DMS53 treated with DMSO at 0.1 percent for 48 hours (cell line): Measurements from ENCODE around the gene ZDHHC18.
"Not testable (repeated sequence)": the region's sequence is repeated elsewhere in the genome, so short reads cannot be mapped to it uniquely, and the experiment has no call there.

ENCODE experiments used
- DNase-seq: peaks from one replicate; lab custom pipeline; 2025; ENCODE audit not compliant: unreplicated experiment; lab: John Stamatoyannopoulos, UW

ZDHHC18 gene

DNA sequence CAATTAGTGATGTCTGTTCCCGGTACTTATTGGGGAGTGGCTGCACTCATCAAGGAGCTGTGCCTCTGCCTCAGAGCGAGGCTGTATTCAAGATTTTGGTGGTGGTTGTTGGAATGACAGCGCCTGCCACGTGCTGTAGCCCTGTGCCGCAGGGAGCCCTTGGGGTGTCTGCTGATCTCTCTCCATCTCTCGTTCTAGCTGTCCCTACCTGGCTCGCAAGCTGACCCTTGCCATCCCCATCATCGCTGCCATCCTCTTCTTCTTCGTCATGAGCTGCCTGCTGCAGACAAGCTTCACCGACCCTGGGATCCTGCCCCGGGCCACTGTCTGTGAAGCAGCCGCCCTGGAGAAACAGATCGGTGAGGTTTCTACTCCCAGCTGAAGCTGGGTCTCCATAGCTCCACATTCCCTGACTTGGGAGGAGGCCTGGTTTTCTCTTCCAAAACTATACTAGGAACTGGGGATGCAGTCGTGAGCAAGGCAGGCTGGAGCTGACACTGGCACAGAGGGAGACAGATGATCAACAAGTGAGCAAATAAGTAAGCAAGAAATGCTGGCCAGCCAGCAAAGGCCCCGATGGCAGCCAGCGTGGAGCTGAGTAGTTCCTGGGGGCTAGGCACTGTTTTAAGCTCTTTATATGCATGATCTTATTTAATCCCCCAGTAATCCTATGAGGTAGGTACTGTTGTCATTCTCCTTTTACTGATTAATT, 5.9 kb downstream of the ZDHHC18 start:
- DNase-seq: no peak

DNA sequence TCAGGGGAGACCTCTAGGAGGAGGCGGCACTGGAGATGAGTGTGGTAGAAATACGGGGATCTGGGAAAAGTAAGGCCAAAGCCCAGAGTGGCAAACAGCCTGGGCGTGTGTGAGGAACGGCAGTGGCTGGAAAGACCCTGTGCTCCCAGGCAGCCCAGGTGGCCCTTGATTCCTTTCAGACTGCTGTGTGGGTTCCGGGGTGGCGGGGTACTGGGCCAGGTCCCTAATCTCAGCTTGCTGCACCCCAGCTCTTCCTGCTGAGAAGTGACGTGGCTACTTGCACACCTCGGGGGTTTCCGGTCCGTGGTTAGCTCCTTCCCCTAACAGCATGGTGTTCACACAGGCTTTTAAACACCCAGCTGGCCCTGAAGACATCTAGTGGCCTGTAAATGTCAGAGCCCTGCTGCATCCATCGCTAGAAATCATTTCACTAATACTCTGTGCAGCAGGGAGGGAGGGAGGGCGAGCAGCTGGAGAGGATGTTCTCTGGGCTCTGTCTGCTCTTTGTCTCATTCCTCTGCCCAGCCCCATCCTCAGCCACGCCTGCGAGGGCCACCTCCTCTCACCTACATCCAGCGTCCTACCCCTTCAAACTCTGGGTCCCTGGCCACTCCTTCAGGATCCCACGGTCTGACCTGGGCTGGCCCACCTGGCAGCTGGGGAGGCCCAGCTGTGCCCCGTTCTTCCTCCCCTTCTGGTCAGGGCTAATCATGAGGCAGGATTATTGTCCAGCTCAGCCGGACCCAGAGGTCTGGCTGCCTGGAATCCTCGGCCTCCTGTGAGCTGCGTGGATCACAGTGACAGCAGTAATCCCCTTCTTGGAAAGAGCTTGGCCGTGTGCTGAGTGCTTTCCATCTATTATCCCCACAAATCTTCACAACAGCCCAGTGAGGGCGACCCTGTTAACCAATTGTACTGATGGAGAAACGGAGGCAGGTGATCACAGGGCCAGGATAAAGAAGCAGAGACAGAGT, 7.2 kb downstream of the ZDHHC18 start:
- no peak for DNase-seq

GRCh38 chr1:26837665-26838064, 11.2 kb downstream of the ZDHHC18 start:
- not testable (repeated sequence) for DNase-seq

- no peak for DNase-seq
Observed at GRCh38 chr1:26838474-26839338, 12.2 kb downstream of the ZDHHC18 start.

GRCh38 chr1:26839339-26839722, 12.8 kb downstream of the ZDHHC18 start:
- DNase-seq: no peak

DNA sequence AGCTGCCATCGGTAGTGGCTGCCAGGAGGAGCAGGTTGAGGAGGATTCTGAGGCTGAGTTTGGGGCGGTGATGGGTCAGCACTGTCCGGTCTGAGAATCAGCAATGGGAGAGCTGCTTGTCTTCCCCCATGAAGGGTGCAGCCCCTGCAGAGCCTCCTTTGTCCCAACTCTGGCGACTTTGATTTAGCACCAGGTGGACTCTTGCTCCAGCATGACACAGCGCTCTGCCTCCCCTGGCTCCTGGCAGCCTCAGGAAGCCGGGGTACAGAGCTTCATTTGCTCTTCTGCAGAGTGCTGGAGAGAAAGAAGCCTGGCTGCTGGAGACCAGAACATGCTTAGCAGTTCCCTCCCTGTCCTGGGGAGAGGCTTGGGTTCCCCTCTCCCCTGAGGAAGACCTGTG, 13.3 kb downstream of the ZDHHC18 start:
- no peak for DNase-seq

DNA sequence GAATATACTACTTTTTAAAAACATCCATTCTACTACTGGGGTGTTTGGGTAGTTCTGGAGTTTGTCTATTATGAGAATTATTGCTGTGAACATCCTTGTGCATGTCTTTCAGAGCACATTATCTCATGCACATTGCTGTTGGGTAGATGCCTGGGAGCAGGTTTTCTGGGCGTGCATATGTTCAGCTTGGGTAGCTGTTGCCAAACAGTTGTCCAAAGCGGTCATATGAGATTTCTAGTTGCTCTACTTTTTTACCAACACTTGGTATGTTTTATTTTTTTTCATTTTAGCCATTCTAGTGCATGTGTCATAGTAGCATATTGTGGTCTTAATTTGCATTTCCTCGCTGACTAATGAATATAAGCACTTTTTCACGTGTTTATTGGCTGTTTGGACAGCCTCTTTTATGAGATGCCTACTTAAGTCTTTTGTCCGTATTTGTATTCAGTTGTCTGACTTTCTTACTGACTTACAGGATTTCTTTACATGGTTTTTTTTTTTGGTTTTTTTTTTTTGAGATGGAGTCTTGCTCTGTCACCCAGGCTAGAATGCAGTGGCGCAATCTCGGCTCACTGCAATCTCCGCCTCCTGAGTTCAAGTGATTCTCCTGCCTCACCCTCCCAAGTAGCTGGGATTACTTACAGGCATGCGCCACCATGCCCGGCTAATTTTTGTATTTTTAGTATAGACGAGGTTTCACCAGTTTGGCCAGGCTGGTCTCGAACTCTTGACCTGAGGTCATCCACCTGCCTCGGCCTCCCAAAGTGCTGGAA, 18.1 kb downstream of the ZDHHC18 start:
- DNase-seq: no peak

- DNase-seq: not testable (repeated sequence)
Observed at GRCh38 chr1:26847826-26848225, 21.3 kb downstream of the ZDHHC18 start.

DNA sequence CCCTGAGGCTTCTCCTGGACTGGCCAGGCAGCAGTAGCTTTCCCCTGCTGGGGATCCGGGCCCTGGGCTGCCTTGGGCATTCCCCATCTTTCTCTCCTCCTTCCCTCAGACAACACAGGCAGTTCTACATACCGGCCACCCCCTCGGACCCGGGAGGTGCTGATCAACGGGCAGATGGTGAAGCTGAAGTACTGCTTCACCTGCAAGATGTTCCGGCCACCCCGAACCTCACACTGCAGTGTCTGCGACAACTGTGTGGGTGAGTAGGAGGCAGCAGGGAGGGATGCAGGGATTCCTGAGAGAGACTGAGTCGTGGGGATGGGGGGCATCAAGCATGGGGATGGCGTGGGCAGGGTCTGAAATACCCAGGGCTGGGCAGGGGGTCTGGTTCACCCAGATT, 22.0 kb downstream of the ZDHHC18 start:
- no peak for DNase-seq

GRCh38 chr1:26848941-26849774, 22.7 kb downstream of the ZDHHC18 start:
- DNase-seq: no peak

GRCh38 chr1:26851106-26851684, 24.7 kb downstream of the ZDHHC18 start:
- DNase-seq: no peak

- no peak for DNase-seq
Observed at GRCh38 chr1:26852701-26853100, 26.2 kb downstream of the ZDHHC18 start.

DNA sequence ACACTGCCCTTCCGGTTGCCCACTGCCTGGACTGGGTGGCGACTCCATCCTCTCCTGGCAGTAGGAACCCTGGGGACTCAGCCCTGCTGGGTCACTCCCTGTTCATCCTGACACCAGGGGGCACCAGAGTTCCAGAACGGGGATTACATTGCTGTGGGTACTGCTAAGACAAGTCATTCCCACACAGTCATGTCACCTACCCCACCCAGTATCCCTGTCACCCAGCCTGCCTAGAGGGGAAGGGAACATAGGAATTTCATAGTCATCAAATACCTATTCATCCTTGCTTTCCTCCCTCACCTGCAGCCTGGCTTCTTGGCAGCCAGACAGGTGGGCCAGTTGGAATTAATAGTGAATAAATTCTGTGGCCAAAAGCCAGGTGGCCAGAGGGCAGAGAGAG, 26.7 kb downstream of the ZDHHC18 start:
- peak; percentile 78 for DNase-seq

DNA sequence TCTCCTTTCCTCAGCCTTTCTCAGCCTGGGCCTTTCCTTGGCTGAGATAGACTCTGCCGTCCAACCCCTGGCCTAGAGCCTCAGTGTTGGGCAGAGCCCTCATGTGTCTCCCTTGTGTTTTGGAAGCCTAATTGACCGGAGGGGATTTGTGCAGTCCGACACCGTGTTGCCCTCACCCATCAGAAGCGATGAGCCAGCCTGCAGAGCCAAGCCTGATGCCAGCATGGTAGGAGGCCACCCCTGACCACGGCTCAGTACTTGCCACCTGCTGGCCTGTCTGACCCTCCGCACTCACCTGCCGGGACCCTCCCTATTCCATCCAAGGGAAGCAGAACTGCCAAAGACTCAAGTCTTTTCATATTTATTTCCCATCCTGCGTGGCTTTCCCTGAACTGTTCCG, 27.1 kb downstream of the ZDHHC18 start:
- DNase-seq: no peak

DNA sequence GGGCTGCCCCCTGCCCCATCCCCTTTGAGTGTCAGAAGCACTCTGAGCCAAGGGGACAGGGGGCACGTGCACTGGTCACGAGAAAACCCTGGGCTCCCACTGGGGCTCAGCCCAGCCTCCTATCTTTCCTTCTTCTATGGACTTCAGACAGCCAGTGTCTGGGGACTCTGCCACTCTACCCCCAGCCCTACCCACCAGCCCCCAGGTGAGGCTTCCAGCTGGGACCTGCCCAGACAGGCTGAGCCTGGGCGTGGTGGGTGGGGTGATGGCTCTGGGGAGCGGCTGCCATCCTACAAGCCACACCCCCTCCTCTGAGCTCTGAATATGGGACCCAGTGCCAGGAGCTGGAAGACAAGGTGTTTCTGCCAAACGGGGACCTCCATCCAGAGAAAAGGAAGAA, 28.4 kb downstream of the ZDHHC18 start:
- no peak for DNase-seq

DNA sequence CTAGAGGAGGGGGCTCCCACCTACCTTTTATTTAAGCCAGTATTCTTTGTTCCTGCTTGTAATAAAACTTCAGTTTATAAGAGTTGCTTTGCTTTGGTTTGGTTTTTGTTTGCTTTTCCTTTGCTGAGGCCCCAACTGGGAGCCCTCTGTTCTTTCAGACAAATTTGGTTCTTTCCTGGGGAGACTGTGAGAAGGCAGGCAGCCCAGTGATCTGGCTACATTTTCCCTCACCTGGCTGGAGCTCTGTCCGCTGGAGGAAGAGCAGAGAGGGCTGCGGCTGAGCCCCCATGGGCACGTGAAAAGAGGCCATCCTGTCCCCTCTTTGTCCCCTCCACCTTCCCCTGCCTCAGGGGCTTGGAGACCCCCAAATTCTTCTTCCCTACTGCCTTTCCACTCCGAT, 29.1 kb downstream of the ZDHHC18 start:
- no peak for DNase-seq

- DNase-seq: no peak
Observed at GRCh38 chr1:26856181-26856580, 29.7 kb downstream of the ZDHHC18 start.

DNA sequence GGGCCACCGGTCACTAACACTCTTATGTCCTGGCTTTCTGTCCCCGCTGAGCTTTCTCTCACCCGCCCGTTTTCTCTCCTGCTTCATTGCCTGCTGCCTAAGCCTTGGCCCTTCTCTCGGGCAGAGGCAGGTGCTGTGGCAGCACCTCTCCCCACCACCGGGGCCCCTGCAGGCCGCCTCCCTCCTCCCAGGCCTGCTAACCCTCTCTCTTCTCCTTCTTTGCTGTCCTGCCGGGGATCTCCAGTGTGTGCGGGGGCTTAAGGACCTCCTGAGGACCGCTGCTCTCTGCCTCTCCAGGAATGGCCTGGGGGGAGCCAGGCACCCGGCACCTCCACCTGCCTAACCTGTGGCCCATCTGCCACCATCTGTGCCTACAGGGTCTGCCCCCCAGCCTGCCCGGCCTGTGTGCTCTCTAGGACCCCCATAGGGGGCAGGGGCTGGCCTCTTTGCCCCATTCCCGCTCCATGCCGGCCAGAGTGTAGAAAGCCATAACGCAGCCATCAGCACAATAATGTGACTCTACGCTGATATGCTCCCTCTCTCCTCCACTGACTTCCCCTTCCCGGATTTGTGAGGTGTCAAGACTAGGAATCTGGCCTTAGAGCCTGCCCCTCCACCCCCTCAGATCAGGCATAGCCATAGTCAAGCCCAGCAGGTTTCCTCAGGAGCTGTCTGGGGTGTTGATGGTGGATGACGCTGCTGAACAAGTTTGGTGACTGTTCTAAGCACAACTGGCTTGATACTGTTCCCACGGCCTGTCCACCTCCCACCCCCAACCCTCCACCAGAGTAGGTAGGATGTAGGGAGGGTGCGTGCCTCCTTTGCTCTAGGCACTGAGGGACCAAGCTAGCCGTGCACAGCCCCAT, 30.3 kb downstream of the ZDHHC18 start:
- no peak for DNase-seq
